ENCODE measurements around the gene NALCN.

Gene NALCN

GRCh38 chr13:101415358-101416174 lies 742 bp downstream of the NALCN start:
- DNase-seq (ENCODE audit: low read depth in 2 of 2): no peak

GRCh38 chr13:101412076-101412475 lies 4.2 kb downstream of the NALCN start:
- DNase-seq (ENCODE audit: low read depth in 2 of 2): no peak

GRCh38 chr13:101408992-101409656 lies 7.2 kb downstream of the NALCN start:
- DNase-seq (ENCODE audit: low read depth in 2 of 2): no peak

GRCh38 chr13:101408154-101408553 lies 8.2 kb downstream of the NALCN start:
- DNase-seq (ENCODE audit: low read depth in 2 of 2): no peak

DNA sequence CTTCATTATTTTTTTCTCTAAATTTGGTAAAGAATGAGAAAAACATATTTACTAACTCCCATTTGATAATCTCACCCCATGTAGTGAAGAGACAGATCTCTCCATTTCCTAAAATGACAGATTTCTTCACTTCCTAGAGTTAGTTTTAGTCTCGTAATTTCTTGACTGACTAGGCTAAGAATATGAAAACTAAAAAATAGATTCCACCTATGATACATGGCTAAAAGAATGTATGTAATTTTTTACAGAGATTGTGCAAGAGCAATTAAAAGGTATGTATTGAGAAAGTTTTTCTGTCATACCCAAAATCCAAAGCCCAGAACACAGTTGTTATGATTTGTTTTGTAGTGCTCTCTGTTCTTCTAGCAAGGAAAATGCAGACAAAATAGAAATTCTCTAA lies 9.5 kb downstream of the NALCN start:
- no peak for DNase-seq (ENCODE audit: low read depth in 2 of 2)

- DNase-seq (ENCODE audit: low read depth in 2 of 2): no peak
These were observed 15.1 kb downstream of the NALCN start for GRCh38 chr13:101401196-101401595.

- DNase-seq (ENCODE audit: low read depth in 2 of 2): no peak
These were observed 16.9 kb downstream of the NALCN start for GRCh38 chr13:101399365-101399764.

GRCh38 chr13:101398920-101399319 lies 17.4 kb downstream of the NALCN start:
- no peak for DNase-seq (ENCODE audit: low read depth in 2 of 2)

- DNase-seq (ENCODE audit: low read depth in 2 of 2): no peak
These were observed 18.1 kb downstream of the NALCN start for GRCh38 chr13:101398191-101398590.

DNA sequence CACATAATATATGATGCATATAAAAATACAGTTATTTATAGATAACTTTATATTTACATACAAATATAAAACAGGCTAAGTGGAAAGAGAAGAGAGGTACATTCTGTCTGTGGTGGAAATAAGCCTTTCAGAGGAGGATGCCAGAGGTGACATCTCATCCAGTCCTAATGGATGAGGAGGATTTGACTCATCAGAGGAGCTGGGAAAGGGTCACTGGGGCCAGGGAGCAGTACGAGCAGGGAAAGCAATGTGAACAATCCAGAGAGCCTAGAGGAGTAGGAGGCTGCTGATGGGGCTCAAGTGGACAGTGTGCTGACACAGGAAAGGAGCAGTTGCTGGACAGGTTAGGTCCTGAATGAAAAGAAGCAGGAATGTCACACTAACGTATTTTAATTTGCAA lies 18.6 kb downstream of the NALCN start:
- DNase-seq (ENCODE audit: low read depth in 2 of 2): no peak

DNA sequence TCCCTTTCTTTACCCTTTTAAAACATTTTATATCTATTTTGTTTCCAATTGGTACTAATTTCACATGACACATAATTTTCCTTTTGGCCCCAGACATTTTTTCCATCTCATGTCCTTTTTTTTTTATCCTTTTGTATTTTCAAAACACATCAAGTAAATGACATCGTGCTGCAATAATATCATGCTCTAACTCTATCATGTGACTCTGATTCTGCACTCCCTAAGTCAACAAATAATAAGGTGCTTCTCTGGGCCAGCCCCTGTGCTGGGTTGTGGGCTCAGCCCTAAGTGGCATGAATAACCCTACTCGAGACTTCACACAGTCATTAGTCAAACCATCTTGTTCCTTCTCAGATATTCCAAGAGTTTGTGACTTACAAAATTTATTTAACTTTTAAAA lies 21.7 kb downstream of the NALCN start:
- no peak for DNase-seq (ENCODE audit: low read depth in 2 of 2)

DNA sequence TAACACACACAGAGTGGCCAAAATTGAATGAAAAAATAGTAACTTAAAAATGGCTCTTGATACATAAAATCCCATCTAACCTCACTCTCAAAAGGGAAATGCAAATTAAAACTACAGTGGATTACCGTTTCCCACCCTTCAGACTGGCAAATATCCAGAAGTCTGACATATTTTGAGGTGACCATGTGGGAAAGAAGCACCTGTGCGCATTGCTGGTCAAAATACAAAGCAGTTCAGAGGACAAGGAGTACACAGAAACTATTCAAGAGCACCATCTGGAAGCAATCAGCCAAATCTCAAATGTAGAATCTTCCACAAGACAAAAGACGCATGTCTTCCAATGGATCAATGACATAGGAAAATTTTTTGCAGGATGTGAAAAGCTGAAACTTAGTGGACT lies 23.2 kb downstream of the NALCN start:
- no peak for DNase-seq (ENCODE audit: low read depth in 2 of 2)

- no peak for DNase-seq (ENCODE audit: low read depth in 2 of 2)
These were observed 25.8 kb downstream of the NALCN start for GRCh38 chr13:101390461-101390860.

GRCh38 chr13:101384929-101385328 lies 31.4 kb downstream of the NALCN start:
- DNase-seq (ENCODE audit: low read depth in 2 of 2): no peak

DNA sequence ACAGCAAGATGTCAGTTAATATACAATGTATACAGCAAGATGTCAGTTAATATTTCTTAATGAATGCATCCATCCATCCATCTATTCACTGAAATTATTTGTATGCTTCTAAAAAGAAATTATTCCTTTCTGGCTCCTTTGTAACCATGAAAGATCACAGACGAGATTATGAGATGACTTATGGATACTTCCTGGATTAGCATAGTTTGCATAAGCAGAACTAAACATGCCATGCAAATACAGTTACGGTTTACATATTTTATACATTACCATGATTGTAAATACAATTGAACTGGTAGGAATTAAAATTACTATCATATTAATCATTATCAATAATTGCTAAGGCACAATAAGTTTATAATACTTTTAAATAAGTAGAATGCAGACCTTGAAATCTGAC lies 32.7 kb downstream of the NALCN start:
- no peak for DNase-seq (ENCODE audit: low read depth in 2 of 2)

DNA sequence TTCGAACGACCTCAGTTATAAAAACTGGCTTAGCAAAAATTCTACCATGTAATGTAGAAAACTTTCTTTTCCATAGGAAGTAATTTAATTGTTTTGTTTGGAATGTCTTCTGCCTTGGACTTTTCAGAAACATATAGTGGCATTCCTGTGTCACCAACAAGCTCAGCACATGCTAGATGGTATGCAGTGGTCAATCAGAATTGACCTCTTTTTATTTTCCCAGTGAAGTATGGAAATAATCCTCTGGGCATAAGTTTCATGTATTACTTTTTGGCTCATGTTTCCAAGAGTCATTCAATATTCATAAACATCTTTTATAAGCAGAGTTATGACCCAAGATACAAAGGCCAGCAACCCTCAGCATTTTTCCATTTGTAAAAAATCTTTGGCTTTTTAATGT lies 33.6 kb downstream of the NALCN start:
- no peak for DNase-seq (ENCODE audit: low read depth in 2 of 2)

DNA sequence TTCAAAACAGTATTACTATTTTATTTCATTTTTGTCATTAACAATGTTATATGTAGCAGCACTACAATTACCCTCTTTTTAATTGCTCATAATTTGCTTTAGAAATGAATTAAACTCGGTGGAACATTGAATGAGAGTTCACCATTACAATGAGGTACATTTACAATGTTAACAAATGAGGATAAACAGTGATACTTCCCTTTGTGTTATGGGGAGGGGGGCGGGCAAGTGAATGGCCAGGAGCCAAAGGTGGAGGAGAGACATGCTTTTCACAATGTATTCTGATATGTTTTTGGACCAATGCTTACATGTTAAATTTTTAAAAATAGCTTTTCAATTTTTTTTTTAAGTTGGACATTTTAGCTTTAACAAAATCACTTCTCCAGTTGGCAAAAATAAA lies 34.2 kb downstream of the NALCN start:
- no peak for DNase-seq (ENCODE audit: low read depth in 2 of 2)

- DNase-seq (ENCODE audit: low read depth in 2 of 2): no peak
These were observed 55.8 kb downstream of the NALCN start for GRCh38 chr13:101360525-101360924.

DNA sequence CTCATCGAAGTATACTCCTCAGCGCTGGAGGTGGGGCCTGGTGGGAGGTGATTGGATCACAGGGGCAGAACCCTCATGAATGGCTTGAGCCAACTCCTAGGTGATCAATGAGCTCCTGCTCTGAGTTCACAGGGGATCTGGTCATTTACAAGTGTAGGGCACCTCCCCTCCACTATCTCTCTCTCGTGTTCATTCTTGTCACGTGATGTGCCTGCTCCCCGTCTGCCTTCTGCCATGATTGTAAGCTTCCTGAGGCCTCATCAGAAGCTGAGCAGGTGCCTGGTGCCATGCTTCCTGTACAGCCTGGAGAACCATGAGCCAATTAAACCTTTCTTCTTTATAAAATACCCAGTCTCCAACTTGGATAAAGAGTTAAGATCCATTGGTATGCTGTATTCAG lies 61.4 kb downstream of the NALCN start:
- no peak for DNase-seq (ENCODE audit: low read depth in 2 of 2)

DNA sequence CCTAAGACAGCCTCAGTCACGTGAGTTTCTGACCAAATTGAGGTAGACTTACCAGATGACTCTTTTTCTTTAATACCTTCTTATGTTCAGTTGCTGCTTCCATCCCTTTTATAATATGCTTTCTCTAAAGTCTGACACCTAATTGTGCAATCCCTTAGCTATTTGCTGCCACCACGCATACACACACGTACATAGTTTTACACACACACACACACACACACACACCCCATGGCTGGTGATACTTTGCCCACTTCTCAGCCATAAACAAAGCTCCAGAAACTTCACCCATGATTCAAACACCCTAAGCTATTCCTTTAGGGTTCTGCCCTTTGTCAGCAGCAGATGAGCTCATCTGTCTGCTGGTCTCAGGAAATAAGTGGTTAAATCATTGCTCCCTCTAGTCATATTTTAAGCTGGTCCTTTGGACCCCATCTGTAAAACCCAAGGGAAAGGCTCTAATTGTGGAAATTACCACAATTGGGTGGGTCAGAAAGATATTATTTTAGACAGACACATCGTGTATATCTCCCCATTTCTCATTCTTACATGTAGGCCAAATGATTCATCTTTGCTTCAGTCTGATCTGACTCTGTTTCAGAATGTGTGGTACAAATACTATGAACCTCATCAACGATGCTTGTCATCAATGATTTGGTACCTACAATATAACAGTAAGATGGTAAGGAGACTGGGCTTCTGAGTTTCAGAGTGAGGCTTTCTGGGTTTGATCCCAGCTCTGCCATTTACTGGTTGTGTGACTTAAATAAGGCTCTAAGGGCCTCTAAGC lies 69.2 kb downstream of the NALCN start:
- no peak for DNase-seq (ENCODE audit: low read depth in 2 of 2)

DNA sequence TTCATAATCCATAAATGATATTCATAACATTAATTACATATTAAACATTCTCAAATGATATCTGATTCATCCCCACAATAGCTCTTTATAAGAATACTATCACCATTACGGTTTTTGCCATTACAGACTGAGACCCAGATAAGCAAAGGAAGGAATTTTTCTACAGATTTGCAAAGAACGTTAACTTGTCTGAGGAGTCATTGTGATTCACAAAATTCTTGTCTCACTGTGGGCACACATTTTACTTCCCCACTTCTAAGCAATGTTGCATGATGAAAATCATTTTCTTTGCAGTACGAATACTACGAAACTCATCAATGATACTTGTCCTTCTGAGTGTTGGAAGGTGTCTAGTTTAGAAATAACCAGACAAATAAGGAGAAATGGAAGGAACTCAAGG lies 70.1 kb downstream of the NALCN start:
- DNase-seq (ENCODE audit: low read depth in 2 of 2): no peak

DNA sequence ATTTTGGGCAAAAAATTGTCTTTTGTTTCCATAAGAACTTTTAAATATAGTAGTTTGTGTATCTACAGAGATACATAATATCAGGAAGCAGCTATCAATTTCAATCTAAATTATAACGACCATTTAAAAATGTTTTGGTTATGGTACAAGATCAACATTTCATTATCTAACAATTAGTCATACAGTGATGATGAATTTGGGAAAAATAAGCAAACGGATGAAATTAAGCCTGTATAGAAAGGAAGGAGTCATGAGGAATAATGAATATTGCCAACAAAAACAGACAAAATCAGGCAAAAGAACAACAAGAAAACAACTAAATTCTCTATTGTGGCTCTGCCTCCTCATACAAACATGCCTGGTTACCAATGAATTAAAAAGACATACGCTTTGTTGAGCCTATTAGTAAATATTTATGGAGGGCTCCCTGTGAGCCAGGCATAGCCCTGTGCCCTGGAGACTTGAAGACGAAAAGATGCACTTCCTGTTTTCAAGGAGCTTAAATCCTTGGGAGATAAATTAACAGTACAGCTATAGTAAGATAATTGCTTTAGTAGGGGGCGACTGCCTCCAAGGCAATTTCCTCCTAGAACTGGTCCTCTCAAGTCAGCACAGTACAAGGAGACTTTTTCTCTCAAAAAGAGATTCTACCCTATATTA lies 73.0 kb downstream of the NALCN start:
- no peak for DNase-seq (ENCODE audit: low read depth in 2 of 2)

Measured in stimulated activated CD4-positive, alpha-beta T cell treated with anti-CD3 and anti-CD28 coated beads, Interleukin-12 subunit alpha, Interleukin-12 subunit beta, amount 100 ng/mL, for 24 hours (primary cell).